GM19240 (cell line): ENCODE measurements around the gene ZNF536.
"Not testable (repeated sequence)": the region's sequence is repeated elsewhere in the genome, so short reads cannot be mapped to it uniquely, and the experiment has no call there.

ENCODE experiments used
- DNase-seq: peaks from one replicate; pipeline ENCODE4 v3.0.0; 2011; ENCODE audit warnings: low spot score; ENCODE audit not compliant: insufficient read length

Gene ZNF536

GRCh38 chr19:30388327-30388726 is 16.1 kb downstream of the ZNF536 start:
- no peak for DNase-seq

GRCh38 chr19:30388819-30389218 is 16.6 kb downstream of the ZNF536 start:
- no peak for DNase-seq

GRCh38 chr19:30390356-30390988 is 18.3 kb downstream of the ZNF536 start:
- DNase-seq, result no peak

- no peak for DNase-seq
Observed at GRCh38 chr19:30391052-30391451, 18.9 kb downstream of the ZNF536 start.

GRCh38 chr19:30391554-30392551 is 19.7 kb downstream of the ZNF536 start:
- DNase-seq, result no peak

GRCh38 chr19:30393046-30393445 is 20.9 kb downstream of the ZNF536 start:
- no peak for DNase-seq

- no peak for DNase-seq
Observed at GRCh38 chr19:30393729-30394480, 21.7 kb downstream of the ZNF536 start.

- no peak for DNase-seq
Observed at GRCh38 chr19:30394481-30395151, 22.4 kb downstream of the ZNF536 start.

- DNase-seq, result no peak
Observed at GRCh38 chr19:30395283-30395682, 23.1 kb downstream of the ZNF536 start.

- DNase-seq, result not testable (repeated sequence)
Observed at GRCh38 chr19:30398539-30398938, 26.4 kb downstream of the ZNF536 start.

- no peak for DNase-seq
Observed at GRCh38 chr19:30401956-30402355, 29.8 kb downstream of the ZNF536 start.

- no peak for DNase-seq
Observed at GRCh38 chr19:30402436-30403202, 30.4 kb downstream of the ZNF536 start.

- no peak for DNase-seq
Observed at GRCh38 chr19:30403203-30403985, 31.2 kb downstream of the ZNF536 start.

GRCh38 chr19:30406220-30407067 is 34.3 kb downstream of the ZNF536 start:
- no peak for DNase-seq

GRCh38 chr19:30407068-30407709 is 35.0 kb downstream of the ZNF536 start:
- no peak for DNase-seq

GRCh38 chr19:30408734-30409301 is 36.6 kb downstream of the ZNF536 start:
- no peak for DNase-seq

GRCh38 chr19:30411714-30412113 is 39.5 kb downstream of the ZNF536 start:
- DNase-seq, result no peak

- DNase-seq, result no peak
Observed at GRCh38 chr19:30416375-30416774, 44.2 kb downstream of the ZNF536 start.
